Muscle of arm (tissue), 14 donors: ENCODE results near the gene TRMT6. TPM values are rescaled to one million over a fixed set of nuclear protein-coding genes. Genes with fewer than 3 reads are reported as not detected.

Experiments used
- DNase-seq: peaks from one replicate; pipeline ENCODE4 v3.0.0-alpha.2; 2013
- long read RNA-seq, 11 donors: transcript quantifications; one replicate each; lab custom pipeline, GENCODE V29; 2026
- polyA plus RNA-seq, 12 donors: library from polyadenylated mRNA; unstranded; fragments of 120-200 nt; gene quantifications; one replicate each; pipeline ENCODE4 v1.2.1, GENCODE V29; 2013; ENCODE audit not compliant: insufficient read length in 12 of 12

TRMT6 gene, protein sequence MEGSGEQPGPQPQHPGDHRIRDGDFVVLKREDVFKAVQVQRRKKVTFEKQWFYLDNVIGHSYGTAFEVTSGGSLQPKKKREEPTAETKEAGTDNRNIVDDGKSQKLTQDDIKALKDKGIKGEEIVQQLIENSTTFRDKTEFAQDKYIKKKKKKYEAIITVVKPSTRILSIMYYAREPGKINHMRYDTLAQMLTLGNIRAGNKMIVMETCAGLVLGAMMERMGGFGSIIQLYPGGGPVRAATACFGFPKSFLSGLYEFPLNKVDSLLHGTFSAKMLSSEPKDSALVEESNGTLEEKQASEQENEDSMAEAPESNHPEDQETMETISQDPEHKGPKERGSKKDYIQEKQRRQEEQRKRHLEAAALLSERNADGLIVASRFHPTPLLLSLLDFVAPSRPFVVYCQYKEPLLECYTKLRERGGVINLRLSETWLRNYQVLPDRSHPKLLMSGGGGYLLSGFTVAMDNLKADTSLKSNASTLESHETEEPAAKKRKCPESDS
- polyA plus RNA-seq: 10 to 100 TPM in 10 of 12 donors, 1 to 10 TPM in 1, not detected in 1; 9.0 to 16.8 (median 12.0) TPM
- long read RNA-seq, donor 1, partial matches to known transcripts: 5 of 6 reads
- long read RNA-seq, donor 1, other reads (novel, unspliced or antisense): 0 of 6 reads
- long read RNA-seq, donor 2, partial matches to known transcripts: 0 of 3 reads
- long read RNA-seq, donor 2, other reads (novel, unspliced or antisense): 0 of 3 reads
- long read RNA-seq, donor 3: 0 reads
- long read RNA-seq, donor 4: 0 reads
- long read RNA-seq, donor 5, partial matches to known transcripts: 5 of 6 reads
- long read RNA-seq, donor 5, other reads (novel, unspliced or antisense): 0 of 6 reads
- long read RNA-seq, donor 6: 0 reads
- long read RNA-seq, donor 7, partial matches to known transcripts: 8 of 10 reads
- long read RNA-seq, donor 7, other reads (novel, unspliced or antisense): 0 of 10 reads
- long read RNA-seq, donor 8, partial matches to known transcripts: 7 of 8 reads
- long read RNA-seq, donor 8, other reads (novel, unspliced or antisense): 0 of 8 reads
- long read RNA-seq, donor 9, partial matches to known transcripts: 0 of 1 reads
- long read RNA-seq, donor 9, other reads (novel, unspliced or antisense): 0 of 1 reads
- long read RNA-seq, donor 10, partial matches to known transcripts: 0 of 3 reads
- long read RNA-seq, donor 10, other reads (novel, unspliced or antisense): 0 of 3 reads
- long read RNA-seq, donor 11, partial matches to known transcripts: 0 of 1 reads
- long read RNA-seq, donor 11, other reads (novel, unspliced or antisense): 0 of 1 reads

DNA sequence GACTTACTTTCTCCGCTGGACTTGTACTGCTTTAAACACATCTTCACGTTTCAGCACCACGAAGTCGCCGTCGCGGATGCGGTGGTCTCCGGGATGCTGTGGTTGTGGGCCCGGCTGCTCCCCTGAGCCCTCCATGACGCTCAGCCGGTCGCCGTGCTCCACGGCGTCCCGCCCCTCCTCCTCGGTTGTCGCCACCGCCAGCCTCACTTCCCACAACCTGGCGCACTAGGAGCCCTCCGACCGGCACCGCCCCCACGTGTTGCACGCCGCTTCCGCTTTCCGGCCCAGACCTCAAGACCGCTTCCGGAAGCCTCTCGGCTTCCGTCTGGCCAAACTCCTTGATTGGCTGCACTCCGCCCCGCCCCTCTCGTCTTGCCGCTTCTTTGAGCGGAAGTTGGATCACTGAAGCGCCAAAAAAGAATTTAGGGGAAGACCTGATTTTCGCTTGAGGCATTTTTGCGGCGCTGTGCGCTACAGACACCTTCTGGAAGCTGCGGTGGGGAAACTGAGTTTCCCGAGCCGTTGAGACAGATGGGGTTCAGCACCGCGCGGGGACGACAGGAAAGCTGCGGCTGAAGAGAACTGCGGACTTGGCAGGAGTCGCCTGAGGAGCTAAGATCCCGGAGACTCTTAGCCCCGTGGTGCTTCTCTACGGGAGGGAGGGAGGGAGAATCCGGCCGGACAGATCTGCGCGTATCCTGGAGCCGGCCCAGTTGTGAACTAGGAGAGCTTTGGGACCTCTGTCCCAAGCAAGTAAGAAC, at the start of gene TRMT6, which contains the start of gene MCM8:
TSS of gene TRMT6 (minus strand) at position 263 of the 761 bp plus-strand sequence. CDS start at position 135, 128 bp downstream.
TSS of gene MCM8 (plus strand) at position 382 of the 761 bp plus-strand sequence. CDS start 1,364 bp downstream, outside the sequence.
- peak; percentile 95 for DNase-seq

DNA sequence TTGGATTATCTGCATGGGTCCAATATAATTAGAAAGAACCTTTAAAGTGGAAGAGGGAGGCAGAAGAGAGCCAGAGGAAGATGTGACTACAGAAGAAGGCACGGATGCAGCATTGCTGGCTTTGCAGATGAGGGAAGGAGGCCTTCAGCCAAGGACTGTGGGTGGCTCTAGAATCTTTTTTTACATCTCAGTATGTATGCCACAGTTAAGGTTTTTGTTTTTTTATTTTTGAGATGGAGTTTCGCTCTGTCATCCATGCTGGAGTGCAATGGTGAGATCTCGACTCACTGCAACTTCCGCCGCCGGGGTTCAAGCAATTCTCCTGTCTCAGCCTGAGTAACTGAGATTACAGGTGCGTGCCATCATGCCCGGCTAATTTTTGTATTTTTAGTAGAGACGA, 49.5 kb upstream of the TRMT6 start:
- DNase-seq: no peak

DNA sequence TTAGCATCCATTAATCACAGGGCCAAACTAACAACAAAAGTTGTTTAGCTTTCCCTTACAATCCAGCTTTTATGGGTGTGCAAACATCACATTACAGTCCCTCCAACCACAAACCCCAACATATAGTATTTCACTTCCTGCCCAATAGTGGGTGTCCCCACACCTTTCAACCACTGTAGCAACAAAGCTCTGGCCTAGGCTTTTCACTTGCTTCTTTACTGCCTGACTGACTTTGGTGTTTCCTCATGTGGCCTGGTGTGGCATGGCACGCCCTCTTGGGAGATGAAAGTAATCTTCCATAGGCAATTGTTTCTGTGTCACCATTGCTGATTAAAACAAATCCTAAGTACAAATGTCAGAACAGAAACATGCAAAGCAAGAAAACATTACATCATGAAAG, 46.4 kb upstream of the TRMT6 start:
- no peak for DNase-seq

DNA sequence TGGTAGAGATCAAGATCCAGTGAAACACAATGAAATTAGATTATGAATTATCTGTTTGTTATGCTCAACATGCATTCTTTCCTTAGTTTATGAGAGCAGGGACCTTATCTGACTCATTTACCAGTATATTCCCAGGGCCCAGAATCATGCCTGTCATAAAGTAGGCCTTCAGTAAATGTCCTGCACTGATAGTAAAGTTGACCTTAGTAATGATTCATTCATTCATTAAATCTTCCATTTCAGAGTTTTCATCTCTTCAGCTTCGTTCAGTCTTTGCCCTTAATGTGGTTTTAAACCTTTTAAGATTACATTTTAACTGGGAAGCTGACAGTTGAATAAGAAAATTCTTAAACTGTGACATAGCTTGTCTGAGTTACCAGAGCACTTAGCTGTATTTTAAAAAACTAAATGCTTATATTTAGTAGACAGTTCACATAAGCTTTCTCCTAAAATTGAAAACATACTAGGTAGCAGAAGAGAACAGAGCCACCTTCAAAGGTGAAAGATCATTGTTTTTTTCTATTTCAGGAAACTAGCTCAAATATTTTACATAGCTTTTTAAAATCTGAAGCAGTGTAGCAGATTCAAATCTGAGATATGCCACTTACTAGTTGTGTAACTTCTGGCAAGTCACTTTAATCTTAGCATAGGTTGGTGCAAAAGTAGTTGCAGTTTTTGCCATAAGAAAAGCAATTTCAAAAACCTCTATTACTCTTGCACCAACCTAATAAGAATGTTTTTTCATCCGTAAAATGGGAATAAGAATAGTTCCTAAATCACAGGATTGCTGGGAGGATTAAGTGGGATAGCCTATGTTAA, 41.5 kb upstream of the TRMT6 start:
- DNase-seq: no peak

DNA sequence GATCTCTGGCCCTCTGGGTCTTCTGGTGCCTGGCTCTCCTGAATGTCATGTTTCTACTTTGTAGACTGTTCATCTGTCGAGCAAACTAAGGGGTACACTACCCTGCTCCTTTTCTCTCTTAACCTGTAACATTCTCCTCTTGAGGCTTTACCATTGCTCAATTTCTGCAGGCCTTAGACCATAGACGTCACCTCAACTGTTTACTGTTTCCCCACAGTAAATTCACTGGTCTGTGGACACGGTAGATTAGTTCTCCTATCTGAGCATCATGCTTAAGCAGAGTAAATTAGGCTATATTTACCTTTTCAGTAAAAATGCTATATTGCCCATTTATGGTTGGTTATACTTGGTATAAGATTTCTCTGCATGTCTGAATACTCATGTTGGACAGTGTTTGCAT, 40.6 kb upstream of the TRMT6 start:
- no peak for DNase-seq

DNA sequence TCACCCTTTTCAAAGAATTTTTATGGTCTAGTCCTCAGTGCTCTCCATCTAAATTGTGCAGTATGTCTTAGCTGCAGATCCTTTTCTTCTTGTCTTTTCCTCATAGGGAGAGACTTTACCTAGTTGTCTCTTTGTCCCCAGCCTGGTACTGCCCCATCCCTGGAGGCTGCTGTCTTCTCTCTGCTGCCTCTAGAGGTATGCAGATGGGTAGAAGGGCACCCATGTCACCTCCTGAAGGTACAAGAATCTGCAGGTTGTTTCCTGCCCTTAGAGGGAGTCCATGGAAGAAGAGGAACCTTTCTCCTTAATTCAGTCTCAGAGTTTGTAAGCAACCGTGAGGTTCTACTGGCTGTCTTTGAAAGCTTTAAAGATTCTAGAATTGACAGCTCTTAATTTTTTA, 39.2 kb upstream of the TRMT6 start:
- DNase-seq: no peak

DNA sequence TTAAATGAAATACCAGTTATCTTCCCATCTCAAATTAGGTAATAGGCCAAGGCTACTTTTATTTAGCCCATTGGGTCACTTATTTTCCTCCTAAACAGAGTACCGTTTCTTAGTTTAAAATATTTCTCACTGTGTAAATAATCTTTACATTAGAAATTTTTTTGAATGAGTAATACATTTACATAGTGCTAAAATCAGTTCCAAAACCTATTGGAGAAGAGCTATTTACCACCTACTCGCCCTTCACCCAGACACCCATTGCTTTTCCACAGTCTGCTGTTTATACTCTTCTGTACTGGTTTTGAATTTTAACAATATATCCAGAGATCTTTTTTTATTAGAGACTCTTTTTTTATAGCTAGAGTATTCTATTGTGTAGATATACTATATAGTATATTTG, 37.0 kb upstream of the TRMT6 start:
- DNase-seq: no peak

DNA sequence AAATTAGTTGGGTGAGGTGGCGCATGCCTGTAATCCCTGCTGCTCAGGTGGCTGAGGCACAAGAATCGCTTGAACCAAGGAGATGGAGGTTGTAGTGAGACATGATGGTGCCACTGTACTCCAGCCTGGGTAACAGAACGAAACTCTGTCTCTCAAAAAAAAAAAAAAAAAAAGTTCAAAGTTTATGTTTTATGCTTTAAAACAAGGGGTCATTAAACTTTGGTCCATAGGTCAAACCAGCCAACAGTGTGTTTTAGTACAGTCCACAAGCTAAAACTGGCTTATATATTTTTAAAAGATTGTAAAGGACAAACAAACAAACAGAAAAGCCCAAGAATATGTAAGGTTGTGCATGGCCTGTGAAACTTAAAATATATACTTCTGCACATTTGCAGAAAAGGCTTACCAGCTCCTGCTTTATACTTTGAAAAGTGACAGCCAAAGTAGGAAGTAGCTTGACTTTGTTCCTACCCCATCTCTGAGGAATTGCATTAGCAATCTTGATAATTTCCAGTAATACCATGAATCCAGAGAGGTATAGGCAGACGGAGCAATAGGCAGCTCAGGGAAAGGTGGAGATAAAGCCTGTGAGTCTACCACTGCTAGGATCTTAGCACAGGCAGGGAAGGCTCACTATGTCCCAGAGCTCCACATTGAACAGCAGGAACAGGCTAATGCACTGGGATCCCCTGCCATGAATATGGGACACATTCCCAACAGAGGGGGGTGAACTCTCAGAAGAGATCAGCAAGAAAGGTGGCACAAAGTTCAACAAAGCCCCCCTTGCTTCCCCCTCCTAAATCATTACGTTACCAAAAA, 30.6 kb upstream of the TRMT6 start:
- DNase-seq: no peak

DNA sequence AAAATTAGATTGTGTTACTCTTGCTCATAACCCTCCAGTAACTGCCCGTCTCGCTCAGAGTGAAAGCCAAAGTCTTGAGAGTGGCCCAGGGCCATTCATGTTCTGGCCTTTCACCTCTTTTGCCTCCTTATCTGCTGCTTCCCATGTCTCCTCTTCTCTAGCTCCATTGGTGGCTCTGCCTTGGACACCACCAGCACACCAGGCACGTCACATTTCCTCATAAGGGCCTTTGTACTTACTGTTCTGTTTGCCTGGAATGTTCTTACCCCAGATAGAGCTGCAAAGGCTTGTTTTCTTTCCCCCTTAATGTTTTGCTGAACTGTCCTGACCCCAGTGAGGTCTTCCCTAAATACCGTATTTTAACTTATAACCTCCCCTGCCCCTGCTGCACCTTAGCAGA, 29.5 kb upstream of the TRMT6 start:
- no peak for DNase-seq

DNA sequence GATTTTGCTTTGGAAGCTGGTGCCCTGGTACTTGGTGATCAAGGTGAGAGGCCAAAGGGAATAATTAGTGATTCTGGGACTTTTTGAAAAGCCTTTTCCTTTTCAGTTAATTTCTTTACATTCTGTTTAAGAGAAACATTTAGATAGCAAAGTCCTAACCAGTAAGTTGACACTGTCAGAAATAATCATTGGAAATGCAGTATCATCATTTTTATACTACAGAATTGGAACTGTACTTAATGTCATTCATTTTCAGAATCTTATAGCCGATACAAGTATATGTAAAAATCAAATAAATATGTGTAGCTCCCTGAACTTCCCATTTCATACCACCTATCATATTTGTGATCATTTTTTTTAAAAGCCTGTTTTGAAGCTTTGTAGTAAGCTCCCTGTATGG, 27.6 kb upstream of the TRMT6 start:
- no peak for DNase-seq

DNA sequence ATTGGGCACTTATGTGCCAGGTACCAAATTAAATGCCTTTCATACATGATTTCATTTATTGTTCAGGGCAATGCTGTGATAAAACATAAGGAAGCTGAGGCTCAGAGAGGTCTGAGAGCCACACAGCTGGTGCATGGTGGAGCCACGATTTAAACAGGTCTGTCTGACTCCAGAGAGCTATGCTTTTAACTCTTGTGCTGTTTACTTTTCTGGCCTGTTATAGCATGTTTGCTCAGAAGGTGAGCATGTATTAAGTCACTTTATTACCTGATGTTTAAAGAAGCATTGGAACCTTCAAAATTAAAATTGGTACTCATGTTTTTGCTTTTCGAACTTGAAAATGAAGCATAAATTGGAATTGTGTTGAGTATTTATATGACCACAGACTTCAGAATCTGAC, 26.9 kb upstream of the TRMT6 start:
- no peak for DNase-seq

DNA sequence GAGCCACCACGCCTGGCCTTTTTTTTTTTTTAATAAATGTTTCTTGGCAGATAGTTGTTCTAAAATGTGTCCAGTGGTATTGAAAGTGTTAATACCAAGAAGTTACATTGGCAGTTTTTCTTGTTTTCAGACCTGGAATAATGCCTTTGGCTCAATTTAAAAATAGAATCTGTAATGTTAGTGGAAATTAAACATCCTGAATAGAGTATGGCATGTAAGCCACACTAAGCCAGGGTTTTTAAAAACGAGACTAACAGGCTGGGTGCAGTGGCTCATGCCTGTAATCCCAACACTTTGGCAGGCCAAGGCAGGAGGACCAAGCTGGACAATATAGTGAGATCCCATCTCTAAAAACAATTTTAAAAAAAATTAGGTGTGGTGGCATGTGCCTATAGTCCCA, 25.4 kb upstream of the TRMT6 start:
- DNase-seq: no peak

DNA sequence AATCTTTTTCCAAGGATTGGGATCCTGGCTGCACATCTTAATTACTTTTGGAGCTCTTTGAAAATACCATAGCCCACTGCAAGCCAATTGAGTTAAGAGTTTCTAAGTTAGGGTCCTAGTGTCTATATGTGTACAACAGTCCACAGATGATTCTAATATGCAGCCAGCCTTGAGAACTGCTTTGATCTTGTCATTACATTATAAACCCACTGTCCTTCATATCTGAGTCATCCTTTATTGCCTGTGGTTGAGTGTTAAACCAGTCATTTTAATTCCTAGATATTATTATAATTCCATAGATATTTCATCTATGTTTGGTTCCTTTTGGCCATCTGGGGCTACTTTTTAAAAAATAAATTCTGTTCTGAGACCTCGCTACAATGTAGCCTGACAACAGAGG, 24.2 kb upstream of the TRMT6 start:
- no peak for DNase-seq

DNA sequence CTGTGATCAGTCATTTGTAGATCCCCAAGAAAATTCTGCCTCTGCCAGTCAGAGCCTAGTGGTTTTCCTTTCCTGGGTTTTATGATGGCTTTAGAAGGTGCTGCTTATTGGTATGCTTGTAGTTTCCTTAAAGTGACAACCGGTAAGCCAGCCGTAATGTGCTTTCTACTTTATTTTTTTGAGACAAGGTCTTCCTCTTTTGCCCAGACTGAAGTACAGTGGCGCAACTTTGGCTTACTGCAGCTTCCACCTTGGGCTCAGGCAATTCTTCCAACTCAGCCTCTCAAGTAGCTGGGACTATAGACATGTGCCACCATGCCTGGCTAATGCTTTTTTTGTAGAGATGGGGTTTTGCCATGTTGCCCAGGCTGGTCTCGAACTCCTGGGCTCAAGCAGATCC, 23.6 kb upstream of the TRMT6 start:
- DNase-seq: no peak

DNA sequence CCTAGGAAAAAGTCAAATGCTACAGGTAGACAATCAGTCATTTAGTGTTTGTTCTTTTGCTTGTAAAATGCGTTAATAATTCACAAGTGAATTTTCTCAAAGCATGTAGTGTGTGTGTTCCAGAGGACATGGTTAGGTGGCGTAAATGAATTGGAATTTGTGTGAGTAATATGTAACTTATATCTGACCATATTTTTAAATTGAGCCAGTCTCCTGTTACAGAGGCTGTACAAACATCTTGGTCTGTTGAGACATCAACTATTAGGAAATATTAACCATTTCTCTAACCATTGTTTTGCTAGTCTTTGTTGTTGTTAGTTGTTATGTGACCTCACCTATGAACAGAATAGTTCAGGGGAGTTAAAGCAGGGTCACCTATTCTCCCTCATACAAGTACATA, 22.8 kb upstream of the TRMT6 start:
- DNase-seq: no peak

DNA sequence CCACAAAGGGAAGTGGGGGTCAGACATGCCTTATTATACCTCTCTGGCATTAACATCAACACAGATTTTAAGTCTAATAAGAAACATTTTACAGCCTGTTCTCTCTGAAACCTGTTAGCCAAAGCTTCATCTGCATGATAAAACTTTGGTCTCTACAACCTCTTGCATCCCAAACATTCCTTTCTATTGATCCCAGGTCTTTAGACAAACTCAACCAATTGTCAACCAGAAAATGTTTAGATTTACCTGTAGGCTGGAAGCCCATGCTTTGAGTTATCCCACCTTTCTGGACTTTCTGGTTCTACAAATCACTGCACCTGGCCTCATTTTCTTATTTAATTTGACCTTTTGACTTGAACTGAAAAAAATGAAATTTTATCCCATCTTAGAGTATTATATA, 20.9 kb upstream of the TRMT6 start:
- no peak for DNase-seq

DNA sequence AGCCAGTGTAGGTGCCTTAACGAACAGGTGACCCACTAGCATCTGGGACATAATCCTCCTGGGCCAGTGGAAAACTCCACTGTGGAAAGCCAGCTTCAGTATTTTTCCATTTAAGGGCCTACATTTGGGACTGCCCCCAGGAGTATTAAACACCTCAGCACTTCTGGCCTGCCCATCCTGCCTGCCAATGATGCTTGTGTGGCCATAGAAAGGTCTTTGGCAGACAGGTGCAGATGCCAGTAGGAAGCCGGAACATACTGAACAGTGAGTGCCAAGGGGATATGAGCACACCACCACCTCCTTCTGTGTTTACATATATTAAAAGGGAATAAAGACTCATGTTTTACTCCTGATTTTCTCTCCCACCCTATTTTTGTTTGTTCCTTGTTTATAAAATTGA, 20.0 kb upstream of the TRMT6 start:
- DNase-seq: no peak

DNA sequence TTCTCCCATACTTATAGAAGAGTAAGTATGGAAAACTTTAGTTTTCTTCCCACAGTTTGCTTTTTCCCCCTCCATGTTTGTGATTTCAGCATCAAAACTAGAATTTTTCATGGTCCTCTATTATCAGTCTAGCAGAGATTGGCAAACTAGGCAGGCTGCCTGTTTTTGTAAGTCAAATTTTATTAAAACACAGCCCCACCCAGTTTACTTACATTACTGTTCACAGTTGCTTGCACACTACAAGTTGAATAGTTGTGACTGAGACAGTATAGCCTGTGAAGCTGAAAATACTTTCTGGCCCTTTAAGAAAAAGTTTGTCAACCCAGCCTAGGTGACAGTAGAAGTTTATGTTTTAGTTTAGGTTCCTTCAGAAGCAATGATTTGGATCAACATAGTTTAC, 19.6 kb upstream of the TRMT6 start:
- no peak for DNase-seq

DNA sequence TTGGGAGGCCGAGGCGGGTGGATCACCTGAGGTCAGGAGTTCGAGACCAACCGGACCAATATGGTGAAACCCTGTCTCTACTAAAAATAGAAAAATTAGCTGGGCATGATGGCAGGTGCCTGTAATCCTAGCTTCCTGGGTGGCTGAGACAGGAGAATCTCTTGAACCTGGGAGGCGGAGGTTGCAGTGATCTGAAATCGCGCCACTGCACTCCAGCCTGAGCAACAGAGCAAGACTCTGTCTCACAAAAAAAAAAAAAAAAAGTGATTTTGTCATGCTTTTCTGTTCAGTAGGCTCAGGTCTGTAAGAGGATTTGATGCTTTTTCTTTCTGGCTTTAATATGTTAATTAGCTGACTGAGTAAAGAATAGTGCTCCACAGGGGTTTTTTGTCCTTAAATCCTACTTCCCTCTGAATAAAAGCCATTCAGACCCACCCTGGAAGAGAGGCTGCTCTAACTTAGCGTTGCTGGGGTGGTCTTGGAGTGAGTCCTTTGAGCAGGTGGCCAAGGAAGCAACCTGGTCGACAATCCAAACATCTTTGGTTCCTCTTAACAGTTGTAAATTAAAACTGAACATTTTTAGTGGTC, 19.1 kb upstream of the TRMT6 start:
- DNase-seq: no peak
